ENCODE data around the gene PIK3R5.

- TF ChIP-seq POLR2A (IDR thresholded peaks at IDR 0.05; ENCODE audit: low read length) (no peak), GATA1 (IDR thresholded peaks at IDR 0.05; ENCODE audit: low read depth, low read length) (no peak)
Observed at GRCh38 chr17:8856869-8857575, 108.5 kb downstream of the PIK3R5 start.

Data from erythroblast (primary cell).